ENCODE measurements around the gene ARHGEF18. TPM values are rescaled to one million over a fixed set of nuclear protein-coding genes. Genes with fewer than 3 reads are reported as not detected.
"Not testable (repeated sequence)": the region's sequence is repeated elsewhere in the genome, so short reads cannot be mapped to it uniquely, and the experiment has no call there.

ARHGEF18 gene
- total RNA-seq, 1 experiment from 2014 or later = 19.3 TPM

GRCh38 chr19:7346997-7347396 lies 1.7 kb upstream of the ARHGEF18 start:
- DNase-seq (ENCODE audit: low read depth) = not testable (repeated sequence)

GRCh38 chr19:7349231-7349591 lies 474 bp downstream of the ARHGEF18 start:
- DNase-seq (ENCODE audit: low read depth) = no peak

- no peak for DNase-seq (ENCODE audit: low read depth)
These were observed 1.4 kb downstream of the ARHGEF18 start for GRCh38 chr19:7349961-7350711.

- DNase-seq (ENCODE audit: low read depth) = no peak
These were observed 3.1 kb downstream of the ARHGEF18 start for GRCh38 chr19:7351861-7352260.

GRCh38 chr19:7355151-7355820 lies 6.5 kb downstream of the ARHGEF18 start:
- DNase-seq (ENCODE audit: low read depth) = peak; percentile 40

GRCh38 chr19:7355871-7356270 lies 7.1 kb downstream of the ARHGEF18 start:
- no peak for DNase-seq (ENCODE audit: low read depth)

GRCh38 chr19:7356899-7357627 lies 8.3 kb downstream of the ARHGEF18 start:
- DNase-seq (ENCODE audit: low read depth) = no peak

- no peak for DNase-seq (ENCODE audit: low read depth)
These were observed 9.4 kb downstream of the ARHGEF18 start for GRCh38 chr19:7358102-7358597.

- peak; percentile 32 for DNase-seq (ENCODE audit: low read depth)
These were observed 11.8 kb downstream of the ARHGEF18 start for GRCh38 chr19:7360393-7360984.

GRCh38 chr19:7363225-7363624 lies 14.5 kb downstream of the ARHGEF18 start:
- DNase-seq (ENCODE audit: low read depth) = no peak

GRCh38 chr19:7366701-7367420 lies 18.1 kb downstream of the ARHGEF18 start:
- DNase-seq (ENCODE audit: low read depth) = peak; percentile 62

- DNase-seq (ENCODE audit: low read depth) = no peak
These were observed 19.7 kb downstream of the ARHGEF18 start for GRCh38 chr19:7368456-7368855.

GRCh38 chr19:7368866-7369265 lies 20.1 kb downstream of the ARHGEF18 start:
- peak; percentile 70 for DNase-seq (ENCODE audit: low read depth)

- DNase-seq (ENCODE audit: low read depth) = no peak
These were observed 21.8 kb downstream of the ARHGEF18 start for GRCh38 chr19:7370546-7370945.

- DNase-seq (ENCODE audit: low read depth) = no peak
These were observed 22.3 kb downstream of the ARHGEF18 start for GRCh38 chr19:7371001-7371400.

GRCh38 chr19:7372810-7373209 lies 24.1 kb downstream of the ARHGEF18 start:
- no peak for DNase-seq (ENCODE audit: low read depth)

- DNase-seq (ENCODE audit: low read depth) = peak; percentile 35
These were observed 25.1 kb downstream of the ARHGEF18 start for GRCh38 chr19:7373862-7374261.

- no peak for DNase-seq (ENCODE audit: low read depth)
These were observed 27.6 kb downstream of the ARHGEF18 start for GRCh38 chr19:7376151-7376852.

GRCh38 chr19:7377196-7377595 lies 28.5 kb downstream of the ARHGEF18 start:
- DNase-seq (ENCODE audit: low read depth) = no peak

- DNase-seq (ENCODE audit: low read depth) = no peak
These were observed 32.3 kb downstream of the ARHGEF18 start for GRCh38 chr19:7381073-7381390.

GRCh38 chr19:7382694-7383093 lies 34.0 kb downstream of the ARHGEF18 start:
- DNase-seq (ENCODE audit: low read depth) = no peak

Measured in RPMI7951 (cell line).